ENCODE results near the gene RALGPS2.

DNA sequence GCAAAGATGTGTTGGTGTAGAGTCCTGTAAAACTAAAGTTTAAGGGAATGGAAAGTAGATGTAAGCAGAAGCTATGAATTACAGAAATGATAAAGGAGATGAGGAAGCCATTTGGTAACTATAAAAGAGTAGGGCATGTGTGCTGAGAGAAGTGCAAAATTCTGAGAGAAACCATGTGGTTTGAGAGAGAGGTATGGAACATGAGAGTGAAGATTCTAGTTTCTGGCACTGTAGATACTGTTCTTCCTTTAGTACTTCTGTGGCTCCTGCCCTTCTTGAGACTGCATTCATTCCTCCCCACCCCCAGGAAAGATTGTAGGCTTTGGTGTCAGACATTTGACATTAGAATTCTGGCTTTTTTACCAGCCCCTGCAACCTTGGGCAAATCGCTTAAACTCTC, 15.4 kb downstream of the RALGPS2 start:
- TF ChIP-seq, protein P1, sequence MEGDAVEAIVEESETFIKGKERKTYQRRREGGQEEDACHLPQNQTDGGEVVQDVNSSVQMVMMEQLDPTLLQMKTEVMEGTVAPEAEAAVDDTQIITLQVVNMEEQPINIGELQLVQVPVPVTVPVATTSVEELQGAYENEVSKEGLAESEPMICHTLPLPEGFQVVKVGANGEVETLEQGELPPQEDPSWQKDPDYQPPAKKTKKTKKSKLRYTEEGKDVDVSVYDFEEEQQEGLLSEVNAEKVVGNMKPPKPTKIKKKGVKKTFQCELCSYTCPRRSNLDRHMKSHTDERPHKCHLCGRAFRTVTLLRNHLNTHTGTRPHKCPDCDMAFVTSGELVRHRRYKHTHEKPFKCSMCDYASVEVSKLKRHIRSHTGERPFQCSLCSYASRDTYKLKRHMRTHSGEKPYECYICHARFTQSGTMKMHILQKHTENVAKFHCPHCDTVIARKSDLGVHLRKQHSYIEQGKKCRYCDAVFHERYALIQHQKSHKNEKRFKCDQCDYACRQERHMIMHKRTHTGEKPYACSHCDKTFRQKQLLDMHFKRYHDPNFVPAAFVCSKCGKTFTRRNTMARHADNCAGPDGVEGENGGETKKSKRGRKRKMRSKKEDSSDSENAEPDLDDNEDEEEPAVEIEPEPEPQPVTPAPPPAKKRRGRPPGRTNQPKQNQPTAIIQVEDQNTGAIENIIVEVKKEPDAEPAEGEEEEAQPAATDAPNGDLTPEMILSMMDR (IDR thresholded peaks at IDR 0.05), result no peak
- TF ChIP-seq POLR2AphosphoS5 (IDR thresholded peaks at IDR 0.05) (no peak), POLR2A (IDR thresholded peaks at IDR 0.05) (no peak)

Measured in upper lobe of left lung (tissue), 4 donors.